WERI-Rb-1 (cell line): ENCODE results near the gene UMODL1.

Source experiments
- DNase-seq: peaks from one replicate; pipeline ENCODE4 v3.0.0-alpha.2; 2020
- H3K27ac ChIP-seq: fragments of 250-450 bp; sonication (Bioruptor Pico); 2 replicates; pipeline ENCODE4 v1.5.1; 2020; ENCODE audit warnings: mild to moderate bottlenecking, moderate library complexity
- H3K27me3 ChIP-seq: fragments of 250-450 bp; sonication (Bioruptor Pico); 2 replicates; pipeline ENCODE4 v1.5.1; 2021; ENCODE audit warnings: mild to moderate bottlenecking, low read depth, moderate library complexity; ENCODE audit not compliant: insufficient read depth, severe bottlenecking
- H3K36me3 ChIP-seq: fragments of 250-450 bp; sonication (Bioruptor Pico); 2 replicates; pipeline ENCODE4 v1.5.1; 2020; ENCODE audit warnings: mild to moderate bottlenecking, moderate library complexity
- H3K4me3 ChIP-seq: 2 replicates; pipeline ENCODE4 v1.5.1; 2011; ENCODE audit warnings: low read depth, mild to moderate bottlenecking, control low read depth, low read length
- H3K9me3 ChIP-seq: fragments of 250-450 bp; sonication (Bioruptor Pico); 2 replicates; pipeline ENCODE4 v1.5.1; 2021; ENCODE audit warnings: mild to moderate bottlenecking, moderate library complexity; ENCODE audit not compliant: severe bottlenecking
- CTCF ChIP-seq: IDR thresholded peaks from 2 replicates; pipeline ENCODE4 v1.5.1; 2011; ENCODE audit warnings: low read depth, mild to moderate bottlenecking, control low read depth, inconsistent platforms, low read length

UMODL1 gene

GRCh38 chr21:42081138-42081537 is 10.0 kb downstream of the UMODL1 start:
- H3K27ac ChIP-seq: no peak overlapping the region

GRCh38 chr21:42081931-42082381 is 10.8 kb downstream of the UMODL1 start:
- no peaks in the 10 kb centered on the region for H3K9me3 ChIP-seq
- H3K36me3 ChIP-seq: no peaks in the 10 kb centered on the region
- no peaks in the 10 kb centered on the region for H3K27me3 ChIP-seq
- no peak for TF ChIP-seq CTCF
- DNase-seq: no peak
- H3K4me3 ChIP-seq: no peak overlapping the region
- H3K27ac ChIP-seq: no peak overlapping the region

More at GRCh38 chr21:42081138-42081537, 10.0 kb downstream of the UMODL1 start:
- H3K36me3 ChIP-seq: no peaks in the 10 kb centered on the region
- no peaks in the 10 kb centered on the region for H3K27me3 ChIP-seq
- TF ChIP-seq CTCF: no peak
- H3K9me3 ChIP-seq: no peaks in the 10 kb centered on the region
- DNase-seq: no peak
- H3K4me3 ChIP-seq: no peak overlapping the region

GRCh38 chr21:42082501-42083360 is 11.6 kb downstream of the UMODL1 start:
- H3K27ac ChIP-seq: no peak overlapping the region
- H3K4me3 ChIP-seq: no peak overlapping the region
- no peaks in the 10 kb centered on the region for H3K27me3 ChIP-seq
- no peak for TF ChIP-seq CTCF
- no peaks in the 10 kb centered on the region for H3K36me3 ChIP-seq
- DNase-seq: no peak
- no peaks in the 10 kb centered on the region for H3K9me3 ChIP-seq

- no peaks in the 10 kb centered on the region for H3K27me3 ChIP-seq
- no peak overlapping the region for H3K4me3 ChIP-seq
- H3K27ac ChIP-seq: no peak overlapping the region
- DNase-seq: no peak
- no peaks in the 10 kb centered on the region for H3K9me3 ChIP-seq
- no peaks in the 10 kb centered on the region for H3K36me3 ChIP-seq
- TF ChIP-seq CTCF: no peak
These were observed 12.2 kb downstream of the UMODL1 start for GRCh38 chr21:42083361-42083690.

GRCh38 chr21:42084079-42084478 is 13.0 kb downstream of the UMODL1 start:
- no peak for TF ChIP-seq CTCF
- H3K4me3 ChIP-seq: no peak overlapping the region
- H3K9me3 ChIP-seq: no peaks in the 10 kb centered on the region
- DNase-seq: no peak
- no peak overlapping the region for H3K27ac ChIP-seq
- no peaks in the 10 kb centered on the region for H3K27me3 ChIP-seq
- H3K36me3 ChIP-seq: no peaks in the 10 kb centered on the region
